SHP77 (cell line): Measurements from ENCODE around the gene VTCN1.

Source experiments
- DNase-seq, 2 experiments: peaks; one replicate each; lab custom pipeline; 2025; lab: John Stamatoyannopoulos, UW

The VTCN1 gene

DNA sequence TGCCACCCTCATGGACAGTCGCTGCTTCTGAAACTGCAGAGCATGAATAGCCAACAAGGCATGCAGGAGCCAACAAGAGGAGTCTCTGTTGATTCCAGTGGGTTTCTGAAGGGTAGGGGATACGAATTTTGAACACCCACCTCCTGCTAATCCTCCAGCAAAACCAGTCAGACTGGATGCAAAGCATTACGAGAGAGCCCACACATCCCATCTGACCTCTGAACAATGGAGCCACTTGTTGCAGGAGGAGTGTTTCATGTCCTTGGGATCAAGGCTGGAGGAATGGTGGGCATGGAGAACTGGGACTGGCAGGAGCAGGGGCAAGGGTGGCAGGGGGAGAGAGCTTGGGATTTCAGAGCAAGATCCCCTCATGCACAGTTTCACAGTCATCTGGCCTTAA, 1.6 kb downstream of the VTCN1 start:
- no peak for DNase-seq

DNA sequence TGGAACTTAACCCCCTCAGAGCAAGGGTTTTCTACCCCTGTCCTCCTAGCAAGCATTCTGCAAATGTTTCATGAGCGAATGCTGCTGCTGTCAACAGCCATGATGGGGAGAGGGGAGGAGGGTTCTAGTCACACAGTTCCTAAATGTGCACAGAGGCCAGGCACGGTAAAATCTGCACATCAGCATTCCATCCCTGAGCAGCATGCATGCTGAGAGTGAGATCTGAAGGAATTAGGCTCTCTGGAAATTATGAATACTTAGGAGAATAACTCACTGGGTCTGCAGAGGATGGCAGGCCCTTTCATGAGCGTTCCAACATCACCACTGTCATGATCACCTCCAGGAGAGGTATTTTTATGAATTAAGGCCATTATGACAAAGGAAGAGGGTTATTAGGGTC, 2.1 kb downstream of the VTCN1 start:
- no peak for DNase-seq

GRCh38 chr1:117205368-117205767, 5.4 kb downstream of the VTCN1 start:
- no peak for DNase-seq

DNA sequence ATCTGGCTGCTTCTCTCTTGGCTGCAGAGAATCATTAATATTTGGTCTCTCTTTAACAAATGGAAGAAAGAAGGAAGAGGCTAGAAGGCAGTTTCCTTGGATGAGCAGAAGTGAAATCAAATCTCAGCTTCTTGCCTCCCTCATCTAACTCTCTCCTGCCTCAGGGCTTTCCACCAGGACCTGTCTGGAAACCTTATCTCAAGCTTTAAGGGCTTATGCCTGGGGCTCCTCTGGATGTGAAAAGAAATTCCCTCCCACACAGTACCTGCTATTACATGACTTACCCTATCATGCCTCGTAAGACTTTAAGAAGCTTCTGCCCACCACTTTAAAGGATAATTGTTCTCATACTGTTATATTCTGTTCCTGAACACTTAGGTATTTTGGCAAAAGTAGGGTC, 8.9 kb downstream of the VTCN1 start:
- DNase-seq = no peak

DNA sequence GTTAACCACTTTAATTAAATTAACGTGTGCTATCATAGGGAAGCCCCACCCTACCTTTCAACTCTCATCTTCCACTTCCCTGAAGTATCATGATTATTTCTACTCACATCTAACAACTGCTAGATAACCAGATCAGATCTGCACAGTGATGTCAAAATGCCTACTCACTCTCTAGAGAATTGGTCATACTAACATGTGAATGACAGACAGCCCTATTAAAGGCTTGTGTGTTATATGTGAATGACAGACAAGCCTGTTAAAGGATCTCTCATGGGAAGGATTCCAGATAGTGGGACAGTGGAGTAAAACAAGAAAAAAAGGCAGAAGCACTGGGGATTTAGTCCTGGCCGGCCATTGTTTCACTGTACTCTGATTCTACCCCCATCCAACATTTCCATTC, 12.6 kb downstream of the VTCN1 start:
- DNase-seq = no peak

GRCh38 chr1:117189726-117190125, 21.0 kb downstream of the VTCN1 start:
- no peak for DNase-seq

DNA sequence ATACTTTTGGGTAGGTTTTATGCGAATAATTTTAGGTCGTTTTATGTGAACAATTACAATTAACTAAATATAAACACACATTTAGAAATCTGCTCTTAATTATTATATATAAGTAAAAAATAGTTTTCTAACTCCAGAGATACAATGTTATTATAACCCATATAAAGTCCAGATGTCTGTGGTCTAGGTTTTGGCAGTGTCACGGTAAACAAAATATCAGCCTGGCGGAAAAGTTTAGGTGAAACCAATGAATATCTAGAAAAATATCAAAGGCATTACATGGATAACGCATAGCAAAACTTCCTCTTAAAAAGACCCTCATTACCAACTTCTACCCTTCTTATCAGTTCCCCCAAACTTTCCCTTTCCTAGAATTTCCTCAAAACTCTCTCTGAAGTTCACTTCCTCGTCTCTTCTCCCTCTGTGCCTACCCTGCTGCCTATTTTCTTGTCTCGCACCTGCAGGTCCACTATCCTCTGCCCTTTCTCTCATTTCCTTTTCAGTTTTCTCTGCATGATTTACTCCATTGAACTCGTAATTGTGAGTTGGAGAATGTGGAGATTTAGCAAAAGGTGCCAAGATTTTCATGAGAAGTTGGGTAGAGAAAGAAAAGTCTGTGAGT, 21.8 kb downstream of the VTCN1 start:
- no peak for DNase-seq

DNA sequence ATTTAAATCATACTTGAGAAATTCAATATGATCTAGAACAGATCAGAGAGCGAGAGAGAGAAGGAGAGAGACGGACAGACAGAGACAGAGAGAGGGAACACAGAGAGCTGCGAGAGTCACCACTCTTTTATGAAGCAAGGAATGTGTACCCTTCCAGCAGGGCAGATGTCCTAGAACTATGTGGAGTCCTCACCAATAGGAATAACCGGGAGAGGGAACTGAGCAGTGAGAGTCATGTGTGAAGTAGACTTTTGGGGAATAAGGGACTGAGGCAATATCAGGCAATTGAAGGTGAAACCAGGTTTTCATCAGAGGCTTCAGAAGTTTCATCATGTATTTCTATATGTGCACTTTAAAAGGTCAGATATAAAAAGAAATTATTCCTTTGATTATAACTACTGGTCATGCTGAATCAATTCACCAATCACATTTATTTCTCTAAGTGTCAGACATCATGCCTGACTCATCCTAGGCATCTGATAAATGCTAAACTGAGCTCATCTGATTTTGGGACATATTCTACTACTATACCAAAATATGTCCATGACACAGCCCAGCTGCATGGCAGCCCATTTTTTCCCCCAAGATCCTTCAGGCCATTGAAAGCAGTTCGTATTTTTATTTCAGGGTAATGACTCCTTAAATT, 22.4 kb downstream of the VTCN1 start:
- no peak for DNase-seq

DNA sequence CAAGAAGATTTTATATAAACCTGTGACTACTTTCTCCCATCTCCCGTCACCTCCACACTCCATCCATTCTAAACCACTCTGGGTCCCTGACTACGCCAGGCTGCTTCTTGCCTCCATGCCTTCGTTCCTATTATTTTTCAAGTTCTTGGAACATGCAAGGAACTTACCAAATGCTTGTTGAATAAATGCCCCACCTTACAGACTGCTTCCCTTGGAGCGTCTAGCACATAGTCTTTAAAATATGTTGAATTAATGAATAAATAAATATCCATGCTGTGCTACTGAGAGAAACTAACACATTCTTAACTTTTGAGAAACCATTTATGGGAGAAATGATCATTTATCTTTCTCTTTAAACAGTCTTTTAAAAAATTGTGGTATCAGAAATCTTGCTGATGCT, 27.6 kb downstream of the VTCN1 start:
- no peak for DNase-seq

GRCh38 chr1:117182319-117182718, 28.4 kb downstream of the VTCN1 start:
- DNase-seq = no peak

GRCh38 chr1:117181630-117182041, 29.1 kb downstream of the VTCN1 start:
- no peak for DNase-seq

DNA sequence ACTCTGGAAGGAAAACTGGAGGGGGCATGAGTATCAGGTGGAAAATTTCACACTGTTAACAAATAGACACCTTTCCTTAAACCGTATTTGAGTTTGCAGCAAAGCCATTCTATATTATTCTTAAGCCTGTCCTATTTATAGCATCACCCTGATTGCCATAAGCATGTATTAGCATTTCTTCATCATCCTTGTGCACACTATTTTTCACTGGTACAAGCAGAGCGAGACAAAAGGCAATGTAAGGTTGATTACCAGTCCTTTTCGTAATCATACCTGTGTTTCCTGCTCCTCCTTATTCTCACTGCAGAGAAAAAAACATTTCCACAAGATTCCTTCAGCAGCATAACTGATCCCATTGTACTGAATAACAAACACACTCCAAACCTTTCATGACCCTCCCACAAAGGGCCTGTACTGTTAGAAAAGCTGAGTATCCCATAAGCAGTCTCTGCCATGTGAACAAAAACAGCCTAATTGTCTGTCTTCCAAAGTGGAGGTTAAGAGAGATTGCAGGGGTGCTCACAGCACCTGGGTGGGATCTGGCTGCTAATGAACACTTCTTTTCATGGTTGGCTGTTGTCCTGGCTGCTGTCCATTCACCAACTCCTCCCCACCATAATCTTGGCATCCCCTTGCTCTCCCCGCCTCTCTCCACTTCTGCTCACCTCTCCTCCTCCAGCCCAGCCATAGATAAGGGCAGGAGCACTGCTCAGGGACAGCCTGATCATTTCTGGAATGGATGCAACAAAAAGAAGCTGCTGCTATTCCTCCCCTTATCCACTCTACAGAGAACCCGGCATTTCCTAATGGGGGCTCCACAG, 30.4 kb downstream of the VTCN1 start:
- DNase-seq = no peak

- DNase-seq = no peak
Measured at GRCh38 chr1:117179471-117179870, 31.3 kb downstream of the VTCN1 start.

GRCh38 chr1:117178756-117179155, 32.0 kb downstream of the VTCN1 start:
- no peak for DNase-seq

- DNase-seq = no peak
Measured at GRCh38 chr1:117177376-117177775, 33.4 kb downstream of the VTCN1 start.

DNA sequence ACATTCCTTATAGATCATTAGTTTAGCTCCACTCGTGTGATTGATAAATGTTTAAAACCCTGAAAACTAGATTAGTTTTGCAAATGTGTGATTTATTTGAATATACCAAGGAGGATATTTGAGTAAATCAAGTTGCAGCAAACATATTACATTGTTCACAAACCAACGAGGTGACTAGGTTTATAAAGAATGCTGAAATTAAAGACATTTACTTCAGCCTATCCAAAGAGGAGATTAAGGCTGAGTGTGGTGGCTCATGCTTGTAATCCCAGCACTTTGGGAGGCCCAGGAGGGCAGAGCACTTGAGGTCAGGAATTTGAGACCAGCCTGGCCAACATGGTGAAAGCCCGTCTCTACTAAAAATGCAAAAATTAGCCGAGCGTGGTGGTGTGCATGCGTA, 34.1 kb downstream of the VTCN1 start:
- DNase-seq = no peak

- no peak for DNase-seq
Measured at GRCh38 chr1:117174851-117175250, 35.9 kb downstream of the VTCN1 start.

DNA sequence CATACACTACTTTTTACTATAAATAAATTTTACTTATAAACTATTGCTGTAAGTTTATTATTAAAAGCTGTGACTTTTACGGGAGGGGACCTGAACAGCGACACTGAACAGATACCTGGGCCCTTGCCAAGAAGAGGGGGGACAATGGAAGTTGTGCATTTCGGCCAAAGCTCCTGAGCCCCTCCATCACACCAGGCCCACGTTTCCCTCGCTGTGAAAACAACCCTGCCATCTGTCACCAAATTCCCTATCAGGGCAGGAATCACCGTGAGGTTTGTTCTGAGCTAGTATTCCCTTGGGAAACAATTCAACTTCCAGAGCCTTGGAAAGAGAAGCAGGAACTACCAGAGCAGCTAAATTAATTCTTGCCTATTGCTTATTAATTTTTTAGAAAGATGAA, 37.0 kb downstream of the VTCN1 start:
- DNase-seq = no peak

GRCh38 chr1:117173006-117173405, 37.7 kb downstream of the VTCN1 start:
- no peak for DNase-seq

DNA sequence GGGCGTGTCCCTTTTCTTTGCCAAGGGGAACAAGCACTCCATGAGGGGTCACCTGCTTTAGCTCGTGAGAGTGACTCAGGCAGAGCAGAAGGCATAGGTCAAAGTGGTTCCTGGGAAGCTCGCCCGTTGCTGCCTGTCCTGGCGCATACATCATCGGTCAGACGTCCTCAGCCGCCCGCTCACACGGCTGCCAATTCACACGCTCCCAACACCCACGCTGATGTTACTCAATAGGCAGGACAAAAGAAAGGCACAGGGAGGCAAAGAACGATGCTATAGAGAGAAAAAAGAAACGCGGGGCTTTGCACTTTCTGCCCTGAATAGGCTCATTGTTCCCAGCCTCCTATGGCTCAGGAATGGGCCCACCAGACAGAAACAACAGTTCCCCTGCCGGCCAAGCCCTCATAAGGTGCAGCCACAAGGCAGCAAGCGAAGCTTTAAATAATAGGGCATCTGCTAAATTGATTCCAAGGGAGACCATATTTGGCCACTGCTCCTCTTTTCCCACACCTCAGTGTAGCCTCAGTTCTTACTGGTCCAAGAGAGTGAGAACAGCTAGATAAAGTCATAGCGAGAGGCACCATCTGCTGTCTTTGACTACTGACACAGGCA, 38.7 kb downstream of the VTCN1 start:
- no peak for DNase-seq

- no peak for DNase-seq
Measured at GRCh38 chr1:117169871-117170596, 40.7 kb downstream of the VTCN1 start.

DNA sequence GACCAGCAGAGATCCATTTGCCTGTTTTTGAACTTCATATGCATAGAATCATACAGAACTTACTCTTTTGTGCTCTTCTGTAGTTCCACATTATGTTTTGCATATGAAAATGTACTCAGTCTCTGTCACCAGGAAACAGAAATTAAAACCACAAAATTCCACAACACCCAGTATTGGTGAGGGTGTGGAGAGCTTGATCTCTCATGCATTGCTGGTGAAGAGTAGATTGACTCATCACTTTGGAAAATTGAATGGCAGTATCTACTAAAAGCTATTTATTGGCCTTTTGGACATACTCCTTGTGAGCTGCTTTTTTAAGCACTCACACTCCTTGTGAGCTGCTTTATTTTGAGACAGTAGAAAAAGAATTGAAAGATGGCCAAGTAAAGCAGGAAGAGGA, 43.3 kb downstream of the VTCN1 start:
- no peak for DNase-seq
